RKO (cell line): Measurements from ENCODE around the gene CIB1.
A peak's percentile ranks its signal among the peaks of the same experiment; 100 is the strongest.

Source experiments
- DNase-seq: peaks from one replicate; pipeline ENCODE4 v3.0.0-alpha.2; 2016; ENCODE audit warnings: low spot score

The CIB1 gene

GRCh38 chr15:90240856-90241255 is 7.1 kb upstream of the CIB1 start:
- DNase-seq: no peak

GRCh38 chr15:90239371-90239770 is 5.6 kb upstream of the CIB1 start:
- no peak for DNase-seq

- peak; percentile 31 for DNase-seq
These were observed 601 bp upstream of the CIB1 start, which contains the start of gene GDPGP1 for GRCh38 chr15:90234096-90234988. Gene GDPGP1, plus strand, starts transcription at chr15:90234209. Its CDS starts 6,700 bp downstream, at chr15:90240909.

- DNase-seq: no peak
These were observed 777 bp downstream of the CIB1 start for GRCh38 chr15:90232941-90233386.

- peak; percentile 52 for DNase-seq
These were observed 1.5 kb downstream of the CIB1 start for GRCh38 chr15:90232196-90232595.

GRCh38 chr15:90231028-90232017 is 2.4 kb downstream of the CIB1 start:
- DNase-seq: no peak

GRCh38 chr15:90230610-90231009 is 3.1 kb downstream of the CIB1 start:
- no peak for DNase-seq

- DNase-seq: no peak
These were observed 3.7 kb downstream of the CIB1 start for GRCh38 chr15:90230071-90230494.

- DNase-seq: no peak
These were observed 4.8 kb downstream of the CIB1 start for GRCh38 chr15:90228960-90229359.

- DNase-seq: no peak
These were observed 5.6 kb downstream of the CIB1 start for GRCh38 chr15:90227816-90228772.

- DNase-seq: no peak
These were observed 6.4 kb downstream of the CIB1 start for GRCh38 chr15:90227336-90227735.

- DNase-seq: no peak
These were observed 8.1 kb downstream of the CIB1 start for GRCh38 chr15:90225504-90226234.

GRCh38 chr15:90225047-90225446 is 8.7 kb downstream of the CIB1 start:
- no peak for DNase-seq

- DNase-seq: no peak
These were observed 10.1 kb downstream of the CIB1 start for GRCh38 chr15:90223441-90224165.

- no peak for DNase-seq
These were observed 11.2 kb downstream of the CIB1 start for GRCh38 chr15:90222547-90222946.

GRCh38 chr15:90221246-90221900 is 12.4 kb downstream of the CIB1 start:
- peak; percentile 76 for DNase-seq

- DNase-seq: no peak
These were observed 14.2 kb downstream of the CIB1 start for GRCh38 chr15:90219421-90220141.

GRCh38 chr15:90217671-90218394 is 15.9 kb downstream of the CIB1 start:
- DNase-seq: no peak
